Activated naive CD8-positive, alpha-beta T cell treated with anti-CD3 and anti-CD28 coated beads for 36 hours (primary cell): ENCODE results near the gene BRIP1. TPM values are rescaled to one million over a fixed set of nuclear protein-coding genes. Genes with fewer than 3 reads are reported as not detected.

ENCODE experiments used
- DNase-seq: peaks from one replicate; pipeline ENCODE4 v3.0.0; 2021
- H3K27ac Mint-ChIP-seq: one replicate; pipeline ENCODE4 v1.8.0; 2022; ENCODE audit warnings: mild to moderate bottlenecking, moderate library complexity, mixed read lengths
- H3K27me3 Mint-ChIP-seq: one replicate; pipeline ENCODE4 v1.8.0; 2022; ENCODE audit warnings: mild to moderate bottlenecking, mixed read lengths
- H3K36me3 Mint-ChIP-seq: one replicate; pipeline ENCODE4 v1.8.0; 2021; ENCODE audit warnings: mild to moderate bottlenecking, mixed read lengths
- H3K4me1 Mint-ChIP-seq: one replicate; pipeline ENCODE4 v1.8.0; 2021; ENCODE audit warnings: mixed read lengths
- H3K4me3 Mint-ChIP-seq: one replicate; pipeline ENCODE4 v1.8.0; 2022; ENCODE audit warnings: mild to moderate bottlenecking, moderate library complexity, mixed read lengths
- H3K9me3 Mint-ChIP-seq: one replicate; pipeline ENCODE4 v1.8.0; 2022; ENCODE audit warnings: mixed read lengths
- total RNA-seq, 2 experiments: library from RNA; stranded (reverse); gene quantifications; one replicate each; pipeline ENCODE4 v1.2.3, GENCODE V29; 2021

Gene BRIP1
- total RNA-seq, 2 experiments from 2014 or later = 16.6 to 17.0 TPM

DNA sequence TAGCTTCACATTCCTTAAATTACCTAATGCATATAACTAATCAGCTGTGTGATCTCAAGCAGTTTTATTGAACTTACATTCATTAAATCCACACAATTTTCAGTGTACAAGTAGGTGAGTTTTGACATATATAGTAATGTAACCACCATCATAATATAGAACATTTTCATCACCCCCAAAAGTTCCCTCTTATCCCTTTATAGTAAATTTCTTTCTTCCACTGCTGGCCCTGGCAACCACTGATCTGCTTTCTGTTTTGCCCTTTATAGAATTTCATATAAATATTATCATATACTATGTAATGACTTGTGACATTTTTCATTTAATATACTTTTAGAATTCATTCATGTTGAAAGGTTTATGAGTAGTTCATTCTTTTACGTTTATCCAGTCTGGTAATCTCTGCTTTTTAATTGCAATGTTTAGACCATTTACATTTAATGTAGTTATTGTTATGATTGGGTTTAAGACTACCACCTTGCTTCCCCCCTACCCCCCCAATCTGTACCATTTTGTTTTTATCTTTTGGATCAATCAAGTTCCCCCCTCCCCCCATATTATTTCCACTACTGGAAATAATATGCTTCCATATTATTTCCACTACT, 147.0 kb downstream of the BRIP1 start:
- H3K4me1 Mint-ChIP-seq = no peaks in the 10 kb centered on the region
- no peak overlapping the region for H3K4me3 Mint-ChIP-seq
- peaks cover 12% of the 10 kb centered on the region for H3K9me3 Mint-ChIP-seq
- H3K36me3 Mint-ChIP-seq = peaks cover 14% of the 10 kb centered on the region
- no peak for DNase-seq
- H3K27ac Mint-ChIP-seq = no peak overlapping the region
- no peaks in the 10 kb centered on the region for H3K27me3 Mint-ChIP-seq

DNA sequence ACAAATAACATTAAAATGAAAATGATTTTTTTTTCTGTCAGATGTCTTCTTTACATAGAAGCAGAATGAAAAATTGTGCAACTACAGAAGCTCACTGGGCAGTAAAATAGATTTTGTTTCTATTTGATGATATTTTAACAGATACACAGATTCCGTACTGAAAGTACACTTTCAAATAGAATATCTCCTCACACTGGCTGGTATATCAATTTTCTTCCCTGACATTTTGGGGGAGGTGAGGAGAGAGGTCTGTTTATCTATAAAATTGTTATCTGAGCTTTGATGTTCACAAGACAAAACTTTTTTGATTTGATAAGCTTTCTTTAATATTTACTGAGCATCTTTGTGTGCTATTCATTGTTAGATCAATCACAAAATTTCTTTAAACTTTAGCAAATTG, 148.0 kb downstream of the BRIP1 start:
- no peak overlapping the region for H3K4me3 Mint-ChIP-seq
- no peak for DNase-seq
- peaks cover 18% of the 10 kb centered on the region for H3K36me3 Mint-ChIP-seq

GRCh38 chr17:61714300-61714699, 149.0 kb downstream of the BRIP1 start:
- Mint-ChIP-seq H3K4me3 (no peak overlapping the region), H3K27ac (no peak overlapping the region), H3K4me1 (no peaks in the 10 kb centered on the region), H3K36me3 (peaks cover 19% of the 10 kb centered on the region), H3K9me3 (peaks cover 12% of the 10 kb centered on the region), H3K27me3 (no peaks in the 10 kb centered on the region)
- DNase-seq = no peak

More for the DNA sequence above, 148.0 kb downstream of the BRIP1 start:
- H3K9me3 Mint-ChIP-seq = peaks cover 12% of the 10 kb centered on the region
- H3K4me1 Mint-ChIP-seq = no peaks in the 10 kb centered on the region
- H3K27ac Mint-ChIP-seq = no peak overlapping the region
- no peaks in the 10 kb centered on the region for H3K27me3 Mint-ChIP-seq

GRCh38 chr17:61713035-61713434, 150.3 kb downstream of the BRIP1 start:
- Mint-ChIP-seq H3K27ac (no peak overlapping the region), H3K4me1 (no peaks in the 10 kb centered on the region), H3K27me3 (no peaks in the 10 kb centered on the region), H3K36me3 (peaks cover 29% of the 10 kb centered on the region), H3K4me3 (no peak overlapping the region), H3K9me3 (peaks cover 12% of the 10 kb centered on the region)
- no peak for DNase-seq

GRCh38 chr17:61710546-61710945, 152.8 kb downstream of the BRIP1 start:
- no peaks in the 10 kb centered on the region for H3K4me1 Mint-ChIP-seq
- H3K27ac Mint-ChIP-seq = no peak overlapping the region
- DNase-seq = no peak
- no peak overlapping the region for H3K4me3 Mint-ChIP-seq
- H3K9me3 Mint-ChIP-seq = peaks cover 3% of the 10 kb centered on the region
- peaks cover 30% of the 10 kb centered on the region for H3K36me3 Mint-ChIP-seq
- H3K27me3 Mint-ChIP-seq = no peaks in the 10 kb centered on the region

DNA sequence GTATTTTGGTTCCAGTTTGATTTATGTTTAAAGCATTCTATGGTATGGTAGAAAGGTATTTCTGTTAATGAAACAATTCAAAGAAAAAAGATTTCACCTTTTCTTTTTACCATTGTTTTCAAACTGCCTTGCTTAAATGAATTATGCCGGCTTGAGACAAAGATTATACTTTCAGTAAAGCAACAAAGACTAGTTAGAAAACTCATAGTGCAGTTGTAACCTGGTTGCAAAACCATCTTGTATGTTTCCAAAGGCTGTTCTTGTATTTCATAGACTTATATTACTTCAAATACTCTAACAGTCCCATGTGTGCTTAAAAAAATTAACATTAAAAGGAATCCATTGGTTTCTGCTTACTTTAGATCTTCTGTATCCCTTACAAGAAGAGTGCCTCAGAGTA, 153.8 kb downstream of the BRIP1 start:
- Mint-ChIP-seq H3K27me3 (no peaks in the 10 kb centered on the region), H3K36me3 (peaks cover 30% of the 10 kb centered on the region), H3K4me3 (no peak overlapping the region), H3K27ac (no peak overlapping the region), H3K4me1 (no peaks in the 10 kb centered on the region), H3K9me3 (peaks cover 4% of the 10 kb centered on the region)
- no peak for DNase-seq

DNA sequence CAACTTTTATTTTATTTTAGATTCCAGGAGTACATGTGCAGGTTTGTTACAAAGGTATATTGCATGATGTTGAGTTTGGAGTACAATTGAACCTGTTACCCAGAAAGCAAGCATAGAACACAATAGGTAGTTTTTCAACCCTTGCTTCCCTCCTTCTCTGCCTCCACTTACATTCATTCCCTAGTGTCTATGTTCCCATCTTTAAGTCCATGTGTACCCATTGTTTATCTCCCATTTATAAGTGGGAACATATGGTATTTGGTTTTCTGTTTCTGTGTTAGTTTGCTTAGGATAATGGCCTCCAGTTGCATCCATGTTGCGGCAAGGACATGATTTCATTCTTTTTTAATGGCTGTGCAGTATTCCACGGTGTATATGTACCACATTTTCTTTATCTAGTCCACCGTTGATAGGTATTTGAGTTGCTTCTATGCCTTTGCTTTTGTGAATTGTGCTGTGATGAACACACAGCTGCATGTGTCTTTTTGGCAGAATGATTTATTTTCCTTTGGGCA, 158.3 kb downstream of the BRIP1 start:
- H3K36me3 Mint-ChIP-seq = peaks cover 26% of the 10 kb centered on the region
- DNase-seq = no peak
- no peaks in the 10 kb centered on the region for H3K4me1 Mint-ChIP-seq
- no peak overlapping the region for H3K27ac Mint-ChIP-seq
- H3K9me3 Mint-ChIP-seq = peaks cover 41% of the 10 kb centered on the region
- no peaks in the 10 kb centered on the region for H3K27me3 Mint-ChIP-seq
- no peak overlapping the region for H3K4me3 Mint-ChIP-seq

- DNase-seq = no peak
- Mint-ChIP-seq H3K9me3 (peaks cover 57% of the 10 kb centered on the region), H3K4me1 (no peaks in the 10 kb centered on the region), H3K36me3 (peaks cover 19% of the 10 kb centered on the region), H3K27ac (no peak overlapping the region), H3K27me3 (no peaks in the 10 kb centered on the region), H3K4me3 (no peak overlapping the region)
These were observed 160.9 kb downstream of the BRIP1 start for GRCh38 chr17:61702450-61702849.

GRCh38 chr17:61701978-61702377, 161.3 kb downstream of the BRIP1 start:
- peaks cover 59% of the 10 kb centered on the region for H3K9me3 Mint-ChIP-seq
- H3K4me1 Mint-ChIP-seq = no peaks in the 10 kb centered on the region
- peaks cover 17% of the 10 kb centered on the region for H3K36me3 Mint-ChIP-seq
- H3K27me3 Mint-ChIP-seq = no peaks in the 10 kb centered on the region
- DNase-seq = no peak
- H3K27ac Mint-ChIP-seq = no peak overlapping the region
- no peak overlapping the region for H3K4me3 Mint-ChIP-seq

- peaks cover 15% of the 10 kb centered on the region for H3K36me3 Mint-ChIP-seq
- peaks cover 59% of the 10 kb centered on the region for H3K9me3 Mint-ChIP-seq
- DNase-seq = no peak
- H3K27ac Mint-ChIP-seq = no peak overlapping the region
- no peak overlapping the region for H3K4me3 Mint-ChIP-seq
- H3K27me3 Mint-ChIP-seq = no peaks in the 10 kb centered on the region
- no peaks in the 10 kb centered on the region for H3K4me1 Mint-ChIP-seq
These were observed 162.0 kb downstream of the BRIP1 start for GRCh38 chr17:61701334-61701733.

GRCh38 chr17:61700252-61700651, 163.1 kb downstream of the BRIP1 start:
- Mint-ChIP-seq H3K4me1 (no peaks in the 10 kb centered on the region), H3K27me3 (no peaks in the 10 kb centered on the region)

DNA sequence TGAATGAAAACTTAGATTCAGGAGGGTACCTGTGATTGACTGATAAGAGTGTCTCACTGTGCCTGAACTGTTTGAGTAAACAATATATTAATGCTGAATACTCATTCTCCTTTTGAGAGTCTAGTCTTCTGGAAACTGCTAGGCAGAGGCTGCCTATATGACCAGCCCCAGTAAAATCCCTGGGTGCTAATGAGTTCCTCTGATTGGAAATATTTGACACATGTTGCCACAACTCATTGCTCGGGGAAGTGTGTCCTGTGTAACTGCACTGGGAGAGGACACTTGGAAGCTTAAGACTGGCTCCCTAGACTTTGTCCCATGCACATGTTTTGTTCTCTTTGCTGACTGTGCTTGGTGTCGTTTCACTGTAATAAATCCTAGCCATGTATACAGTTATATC, 163.6 kb downstream of the BRIP1 start:
- no peaks in the 10 kb centered on the region for H3K27me3 Mint-ChIP-seq
- H3K36me3 Mint-ChIP-seq = peaks cover 15% of the 10 kb centered on the region
- peaks cover 59% of the 10 kb centered on the region for H3K9me3 Mint-ChIP-seq
- H3K4me1 Mint-ChIP-seq = no peaks in the 10 kb centered on the region
- H3K27ac Mint-ChIP-seq = no peak overlapping the region
- DNase-seq = no peak
- H3K4me3 Mint-ChIP-seq = no peak overlapping the region

More at GRCh38 chr17:61700252-61700651, 163.1 kb downstream of the BRIP1 start:
- Mint-ChIP-seq H3K4me3 (no peak overlapping the region), H3K9me3 (peaks cover 59% of the 10 kb centered on the region), H3K27ac (no peak overlapping the region), H3K36me3 (peaks cover 15% of the 10 kb centered on the region)
- DNase-seq = no peak

DNA sequence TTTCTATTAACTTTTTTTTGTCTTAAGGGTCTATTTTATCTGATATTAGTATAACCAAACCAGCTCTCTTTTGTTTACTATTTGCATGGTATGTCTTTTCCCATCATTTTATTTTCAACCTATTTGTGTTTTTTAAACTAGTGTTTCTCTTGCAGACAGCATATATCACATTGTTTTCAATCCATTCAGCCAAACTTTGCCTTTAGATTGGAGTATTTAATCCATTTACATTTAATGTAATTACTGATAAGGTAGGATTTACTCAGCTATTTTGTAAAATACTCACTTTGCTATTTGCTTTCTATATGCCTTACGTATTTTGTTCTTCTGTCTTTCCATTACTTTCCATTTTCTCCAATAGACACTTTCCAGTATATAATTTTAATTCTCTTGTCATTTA, 164.3 kb downstream of the BRIP1 start:
- H3K27me3 Mint-ChIP-seq = no peaks in the 10 kb centered on the region
- DNase-seq = no peak
- H3K9me3 Mint-ChIP-seq = peaks cover 53% of the 10 kb centered on the region
- no peak overlapping the region for H3K27ac Mint-ChIP-seq
- no peak overlapping the region for H3K4me3 Mint-ChIP-seq
- peaks cover 15% of the 10 kb centered on the region for H3K36me3 Mint-ChIP-seq
- H3K4me1 Mint-ChIP-seq = no peaks in the 10 kb centered on the region

DNA sequence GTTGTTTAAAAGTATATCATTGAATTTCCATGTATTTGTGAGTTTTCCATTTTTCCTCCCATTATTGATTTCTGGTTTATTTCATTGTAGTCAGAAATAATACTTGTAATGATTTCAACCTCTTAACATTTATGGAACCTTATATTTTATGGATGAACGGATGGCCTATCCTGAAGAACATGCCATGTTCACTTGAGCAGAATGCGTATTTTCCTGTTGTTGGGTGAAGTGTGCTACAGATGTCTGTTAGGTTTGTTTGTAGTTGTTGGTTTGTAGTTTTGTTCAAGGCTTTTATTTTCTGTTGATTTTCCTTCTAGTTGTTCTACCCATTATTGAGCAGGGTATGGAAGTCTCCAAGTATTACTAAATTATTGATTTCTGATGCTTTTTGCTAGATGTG, 165.1 kb downstream of the BRIP1 start:
- DNase-seq = no peak
- no peaks in the 10 kb centered on the region for H3K27me3 Mint-ChIP-seq
- H3K36me3 Mint-ChIP-seq = peaks cover 15% of the 10 kb centered on the region
- no peak overlapping the region for H3K4me3 Mint-ChIP-seq
- no peaks in the 10 kb centered on the region for H3K4me1 Mint-ChIP-seq
- peaks cover 50% of the 10 kb centered on the region for H3K9me3 Mint-ChIP-seq
- H3K27ac Mint-ChIP-seq = no peak overlapping the region

DNA sequence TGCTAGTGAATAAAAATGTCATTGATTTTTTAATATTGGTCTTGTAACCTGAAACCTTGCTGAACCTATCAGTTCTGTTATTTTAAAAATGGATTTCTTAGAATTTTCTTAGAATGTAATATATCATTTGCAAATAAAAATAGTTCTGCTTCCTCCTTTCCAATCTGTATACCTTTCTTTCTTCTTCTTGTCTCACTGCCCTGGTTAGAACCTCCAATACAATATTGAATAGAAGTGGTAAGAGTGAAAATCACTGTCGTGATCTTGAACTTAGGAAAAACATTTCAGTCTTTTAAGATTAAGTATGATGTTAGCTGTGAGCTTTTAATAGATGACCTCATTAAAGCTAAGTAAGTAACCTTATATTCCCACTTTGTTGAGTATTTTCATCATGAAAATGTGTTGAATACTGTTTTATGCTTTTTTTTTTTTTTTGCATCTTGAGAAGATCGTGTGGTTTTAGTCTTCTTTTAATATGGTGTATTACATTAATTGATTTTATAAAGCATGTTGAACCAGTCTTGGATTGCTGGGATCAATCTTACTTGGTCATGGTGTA, 167.5 kb downstream of the BRIP1 start:
- H3K36me3 Mint-ChIP-seq = peaks cover 19% of the 10 kb centered on the region
- no peaks in the 10 kb centered on the region for H3K4me1 Mint-ChIP-seq
- DNase-seq = no peak
- H3K27ac Mint-ChIP-seq = no peak overlapping the region
- no peak overlapping the region for H3K4me3 Mint-ChIP-seq
- H3K9me3 Mint-ChIP-seq = peaks cover 28% of the 10 kb centered on the region
- no peaks in the 10 kb centered on the region for H3K27me3 Mint-ChIP-seq

DNA sequence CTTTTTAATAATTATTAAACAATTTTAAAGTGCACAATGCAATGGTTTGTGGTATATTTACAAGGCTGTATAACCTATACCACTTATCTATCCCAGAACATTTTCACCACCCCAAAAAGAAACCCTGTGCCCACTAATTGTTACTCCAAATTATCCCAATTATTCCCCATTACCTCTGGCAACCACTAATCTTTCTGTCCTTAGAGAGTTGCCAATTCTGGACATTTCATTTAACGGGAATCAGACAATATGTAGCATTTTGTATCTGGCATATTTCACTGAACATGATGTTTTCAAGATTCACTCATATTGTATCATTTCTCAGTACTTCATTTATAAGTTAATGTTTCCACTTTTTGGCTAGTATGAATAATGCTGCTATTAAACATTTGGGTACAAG, 169.2 kb downstream of the BRIP1 start:
- Mint-ChIP-seq H3K27me3 (no peaks in the 10 kb centered on the region), H3K36me3 (peaks cover 21% of the 10 kb centered on the region), H3K27ac (no peak overlapping the region), H3K4me1 (no peaks in the 10 kb centered on the region), H3K4me3 (no peak overlapping the region), H3K9me3 (peaks cover 17% of the 10 kb centered on the region)
- no peak for DNase-seq
